Central memory CD8-positive, alpha-beta T cell (primary cell): ENCODE measurements around the gene PCSK6.

ENCODE experiments used
- ATAC-seq: fragments of 150-1000 bp; cut with Tn5 transposase; replicated peaks from 2 replicates; pipeline ENCODE4 v1.10.0; 2022; ENCODE audit warnings: mild to moderate bottlenecking, moderate FRiP score, moderate number of reproducible peaks; ENCODE audit not compliant: poor library complexity, severe bottlenecking; ENCODE audit errors: extremely low read depth
- DNase-seq, 2 donors: peaks; one replicate each; pipeline ENCODE4 v3.0.0; 2021; ENCODE audit warnings: low spot score in 2 of 2
- H3K27ac Mint-ChIP-seq: one replicate; pipeline ENCODE4 v1.8.0; 2022; ENCODE audit warnings: low read depth, mild to moderate bottlenecking, moderate library complexity, mixed read lengths
- H3K27me3 Mint-ChIP-seq: one replicate; pipeline ENCODE4 v1.8.0; 2022; ENCODE audit warnings: mixed read lengths
- H3K36me3 Mint-ChIP-seq: one replicate; pipeline ENCODE4 v1.8.0; 2022; ENCODE audit warnings: mild to moderate bottlenecking, moderate library complexity, mixed read lengths; ENCODE audit not compliant: insufficient read depth
- H3K4me1 Mint-ChIP-seq: one replicate; pipeline ENCODE4 v1.8.0; 2022; ENCODE audit warnings: mixed read lengths
- H3K4me3 Mint-ChIP-seq: one replicate; pipeline ENCODE4 v1.8.0; 2022; ENCODE audit warnings: mild to moderate bottlenecking, moderate library complexity, mixed read lengths
- H3K9me3 Mint-ChIP-seq: one replicate; pipeline ENCODE4 v1.8.0; 2022; ENCODE audit warnings: mixed read lengths

Gene PCSK6

DNA sequence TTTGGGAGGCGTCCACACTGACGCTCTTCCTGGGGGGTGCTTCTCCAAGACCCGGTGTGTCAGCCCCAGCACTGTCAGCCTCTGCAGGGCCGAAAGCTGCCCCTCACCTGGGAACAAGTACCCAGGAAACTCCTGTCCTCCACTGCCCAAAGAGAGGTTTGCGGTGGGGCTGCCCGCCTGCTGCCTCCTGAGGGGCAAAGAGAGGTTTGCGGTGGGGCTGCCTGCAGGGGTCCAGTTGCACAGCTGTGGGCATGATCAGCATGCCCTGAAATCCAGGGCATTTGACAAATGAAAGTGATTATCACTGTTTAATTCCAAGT, 179.4 kb downstream of the PCSK6 start:
- H3K27ac Mint-ChIP-seq: no peak overlapping the region

DNA sequence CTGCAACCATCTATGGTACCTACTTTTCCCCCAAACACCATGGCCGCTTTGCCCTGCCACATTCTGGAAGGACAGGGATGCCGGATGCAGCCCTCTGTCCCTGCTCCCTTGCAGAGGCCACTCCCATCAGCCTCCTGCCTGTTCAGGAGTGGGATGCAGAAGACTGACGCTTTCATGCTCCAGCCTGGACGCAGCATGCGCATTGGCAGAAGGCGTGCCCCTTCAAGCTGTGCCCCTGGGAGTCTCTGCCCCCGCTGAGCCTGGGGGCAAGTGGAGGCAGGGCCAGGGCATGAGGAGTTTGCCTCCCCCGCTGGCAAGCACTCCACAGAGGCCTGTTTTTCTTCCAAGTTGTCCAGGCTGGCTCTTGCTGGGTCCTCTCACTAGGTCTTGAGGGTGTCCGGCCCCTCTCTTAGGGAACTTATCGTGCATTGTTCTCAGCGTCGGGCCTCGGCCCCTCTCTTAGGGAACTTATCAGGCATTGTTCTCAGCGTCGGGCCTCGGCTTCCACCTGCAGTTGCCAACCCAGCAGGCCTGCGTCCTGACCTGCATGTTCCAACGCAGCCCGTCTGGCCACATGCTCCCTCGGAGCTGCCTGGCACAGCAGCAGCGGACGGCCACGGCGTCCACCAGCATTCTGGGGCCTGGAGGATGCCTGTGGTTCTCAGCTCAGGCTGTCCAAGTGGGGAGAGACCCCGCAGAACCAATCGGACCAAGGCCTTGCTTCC, 179.9 kb downstream of the PCSK6 start:
- Mint-ChIP-seq H3K4me3 (no peak overlapping the region), H3K36me3 (no peaks in the 10 kb centered on the region), H3K4me1 (no peaks in the 10 kb centered on the region), H3K9me3 (no peaks in the 10 kb centered on the region), H3K27ac (no peak overlapping the region), H3K27me3 (peaks cover 19% of the 10 kb centered on the region)
- ATAC-seq (no peak), DNase-seq (no peak)

More for the DNA sequence above, 179.4 kb downstream of the PCSK6 start:
- Mint-ChIP-seq H3K36me3 (no peaks in the 10 kb centered on the region), H3K27me3 (peaks cover 15% of the 10 kb centered on the region), H3K4me3 (no peak overlapping the region), H3K4me1 (no peaks in the 10 kb centered on the region), H3K9me3 (no peaks in the 10 kb centered on the region)
- DNase-seq (no peak), ATAC-seq (no peak)

DNA sequence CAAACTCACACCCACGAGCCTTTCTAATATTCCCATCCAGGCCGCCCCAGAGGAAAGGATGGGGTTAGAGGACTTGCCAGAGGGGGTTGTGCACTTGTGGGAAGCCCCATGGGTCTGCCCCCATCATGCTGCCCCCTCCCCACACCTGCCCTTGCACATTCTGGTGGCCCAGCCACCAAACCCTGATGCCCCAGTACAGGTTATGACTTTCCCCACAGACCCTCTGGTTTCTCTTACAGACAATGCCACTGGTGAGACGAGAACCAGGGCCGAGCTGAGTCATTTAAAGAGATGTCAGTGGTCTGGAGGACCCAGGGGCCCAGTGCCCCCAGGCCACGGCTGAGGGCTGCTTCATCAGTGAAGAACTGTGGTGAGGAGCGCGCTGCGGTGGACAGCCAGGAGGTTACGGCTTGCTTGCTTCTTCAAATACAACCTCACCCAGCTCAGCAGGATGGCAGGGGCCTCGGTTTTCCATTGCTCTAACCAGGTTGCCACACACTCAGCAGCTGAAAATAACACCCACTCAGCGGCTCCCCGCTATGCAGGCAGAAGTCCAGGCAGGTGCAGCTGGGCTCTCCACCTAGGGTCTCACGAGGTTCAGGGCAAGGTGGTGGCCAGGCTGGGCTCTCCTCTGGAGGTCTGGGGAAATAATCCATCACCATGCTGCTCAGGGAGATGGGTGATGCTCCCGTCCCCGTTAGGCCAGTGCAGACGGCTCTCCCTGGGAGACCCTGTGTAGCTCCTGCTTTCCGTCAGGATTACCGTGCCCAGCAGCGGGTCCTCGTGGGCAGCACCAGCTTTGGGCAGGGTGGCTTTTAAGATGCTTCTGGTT, 180.7 kb downstream of the PCSK6 start:
- no peaks in the 10 kb centered on the region for H3K9me3 Mint-ChIP-seq
- DNase-seq (no peak), ATAC-seq (no peak)
- no peak overlapping the region for H3K4me3 Mint-ChIP-seq
- no peaks in the 10 kb centered on the region for H3K36me3 Mint-ChIP-seq
- no peaks in the 10 kb centered on the region for H3K4me1 Mint-ChIP-seq
- no peak overlapping the region for H3K27ac Mint-ChIP-seq
- peaks cover 25% of the 10 kb centered on the region for H3K27me3 Mint-ChIP-seq

DNA sequence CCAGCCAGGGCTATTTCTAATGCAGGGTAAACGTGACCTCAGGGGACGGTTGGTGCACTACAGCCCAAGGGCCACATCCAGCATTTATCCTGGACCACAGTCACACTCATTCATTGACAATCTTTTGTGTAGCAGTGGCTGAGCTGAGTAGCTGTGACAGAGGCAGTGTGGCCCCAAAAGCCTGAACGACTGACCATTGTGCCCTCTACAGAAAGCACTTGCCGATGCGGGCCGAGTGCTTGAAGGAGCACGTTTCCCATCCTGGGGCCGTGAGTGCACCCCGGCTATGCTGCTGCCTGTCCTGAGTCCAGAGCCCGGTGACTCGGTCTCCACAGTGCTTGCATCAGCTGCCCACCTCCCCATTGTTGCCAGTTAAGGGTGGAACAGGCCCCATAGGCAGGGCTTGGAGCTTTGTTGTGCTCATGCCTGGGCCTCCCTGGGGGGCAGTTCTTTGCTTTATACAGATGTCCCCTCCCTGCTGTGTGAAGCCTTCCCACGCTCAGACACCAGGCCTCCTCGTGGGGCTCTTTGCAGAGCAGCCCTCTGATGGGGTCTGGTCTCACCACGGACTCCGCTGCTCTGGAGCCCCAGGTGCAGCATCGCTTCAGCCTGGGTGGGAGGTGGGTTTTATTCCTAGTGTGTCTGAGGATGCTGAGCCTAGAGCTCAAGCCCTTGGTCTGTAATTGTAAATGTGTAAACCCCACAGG, 181.5 kb downstream of the PCSK6 start:
- Mint-ChIP-seq H3K9me3 (no peaks in the 10 kb centered on the region), H3K36me3 (no peaks in the 10 kb centered on the region), H3K4me3 (no peak overlapping the region), H3K27ac (no peak overlapping the region), H3K27me3 (peaks cover 25% of the 10 kb centered on the region), H3K4me1 (no peaks in the 10 kb centered on the region)
- no peak for DNase-seq
- ATAC-seq: no peak

DNA sequence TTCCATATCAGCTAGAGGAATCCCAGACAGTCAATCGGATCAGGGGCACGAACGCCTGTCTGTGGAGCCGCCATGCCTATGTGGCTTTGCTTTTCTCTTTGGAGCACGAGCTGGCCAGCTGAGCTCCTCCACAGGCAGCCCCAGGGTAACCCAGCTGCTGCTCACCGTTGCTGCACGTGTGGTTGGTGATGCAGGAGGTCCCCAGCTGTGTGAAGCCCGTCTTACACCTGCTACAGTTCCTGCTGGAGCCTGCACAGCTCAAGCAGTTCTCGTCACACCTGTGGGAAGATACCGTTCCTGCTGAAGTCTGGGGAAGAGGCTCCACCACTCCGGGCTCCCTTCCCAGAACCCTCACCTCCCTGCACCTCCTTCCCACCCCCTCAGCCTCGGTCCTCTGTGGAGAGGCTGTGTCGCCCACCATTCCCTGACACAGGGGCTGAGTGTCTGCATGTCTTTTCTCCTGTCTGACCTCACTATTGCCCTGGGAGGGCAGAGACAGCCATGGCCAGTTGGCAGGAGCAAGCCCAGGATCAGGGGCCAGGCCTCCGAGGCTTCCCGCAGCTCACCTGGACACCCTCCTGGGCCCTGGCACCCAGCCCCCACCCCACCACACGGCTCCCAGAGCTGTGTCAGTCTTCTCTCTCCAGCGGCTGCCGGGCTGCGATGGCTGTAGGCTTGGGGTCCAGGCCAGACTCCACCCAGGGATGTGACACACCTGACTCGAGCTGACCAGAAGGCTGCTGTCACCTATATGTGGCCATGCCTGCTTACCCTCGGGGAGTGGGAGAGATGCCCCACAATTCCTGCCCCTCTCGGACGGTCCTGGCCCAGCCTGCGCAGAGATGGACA, 182.2 kb downstream of the PCSK6 start:
- H3K9me3 Mint-ChIP-seq: no peaks in the 10 kb centered on the region
- H3K36me3 Mint-ChIP-seq: no peaks in the 10 kb centered on the region
- H3K27me3 Mint-ChIP-seq: peaks cover 25% of the 10 kb centered on the region
- no peak for ATAC-seq
- no peak overlapping the region for H3K4me3 Mint-ChIP-seq
- no peak overlapping the region for H3K27ac Mint-ChIP-seq
- DNase-seq: no peak
- H3K4me1 Mint-ChIP-seq: no peaks in the 10 kb centered on the region

DNA sequence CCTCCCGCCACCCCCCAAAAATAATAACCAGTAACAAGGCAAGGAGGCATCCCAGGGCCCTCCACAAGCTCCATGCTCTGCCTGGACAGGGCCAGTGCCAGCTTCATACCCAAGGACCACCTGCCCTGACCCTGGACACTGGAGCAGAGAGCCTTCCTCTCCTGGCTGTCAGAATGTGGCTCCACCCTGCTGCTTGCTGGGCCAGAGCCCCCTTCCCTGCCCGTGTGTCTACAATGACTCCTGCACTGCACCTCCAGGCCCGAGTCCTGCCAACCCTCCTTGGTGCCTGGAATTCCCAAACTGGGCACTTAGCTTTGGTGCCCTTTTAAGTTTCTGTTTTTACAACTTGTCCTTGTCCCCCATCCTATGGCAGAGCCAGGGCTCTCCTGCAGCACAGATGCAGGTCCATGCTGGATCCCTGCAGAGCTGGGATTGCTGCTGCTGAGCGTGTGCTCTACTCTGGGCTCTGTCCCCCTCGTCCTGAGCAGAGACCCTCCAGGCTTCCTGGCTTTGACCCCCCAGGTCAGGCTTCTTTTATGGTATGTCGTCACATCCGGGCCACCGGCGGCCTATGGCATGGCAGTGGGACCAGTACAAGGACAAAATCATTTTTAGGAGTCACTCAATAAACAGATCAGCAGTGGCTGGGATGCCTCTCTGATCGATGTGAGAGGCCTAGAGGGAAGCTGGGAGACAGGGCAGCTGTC, 183.0 kb downstream of the PCSK6 start:
- Mint-ChIP-seq H3K27me3 (peaks cover 25% of the 10 kb centered on the region), H3K4me1 (no peaks in the 10 kb centered on the region), H3K27ac (no peak overlapping the region), H3K9me3 (no peaks in the 10 kb centered on the region), H3K4me3 (no peak overlapping the region), H3K36me3 (no peaks in the 10 kb centered on the region)
- DNase-seq (no peak), ATAC-seq (no peak)

DNA sequence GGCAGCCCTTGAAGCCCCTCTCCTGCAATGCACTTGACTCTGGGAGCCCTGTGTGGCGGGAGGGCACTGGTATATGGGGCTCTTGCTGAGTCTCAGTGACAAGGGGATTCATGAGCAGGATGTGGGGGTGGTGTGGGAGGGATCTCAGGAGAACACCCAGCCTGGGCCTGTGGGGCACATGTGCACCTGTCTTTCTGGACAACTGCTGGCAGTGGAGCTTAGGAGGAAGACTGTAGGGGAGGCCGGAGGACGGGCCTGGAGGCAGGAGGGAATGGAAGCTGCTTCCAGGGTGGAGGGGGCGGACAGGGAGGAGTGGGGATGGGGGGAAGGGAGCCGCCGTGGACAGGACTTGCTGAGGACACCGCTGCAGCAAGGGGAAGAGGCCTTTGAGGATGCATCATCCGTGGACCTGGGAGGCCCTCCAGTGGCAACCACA, 183.7 kb downstream of the PCSK6 start:
- Mint-ChIP-seq H3K27ac (no peak overlapping the region), H3K4me3 (no peak overlapping the region), H3K9me3 (no peaks in the 10 kb centered on the region), H3K36me3 (no peaks in the 10 kb centered on the region), H3K27me3 (peaks cover 25% of the 10 kb centered on the region), H3K4me1 (no peaks in the 10 kb centered on the region)
- DNase-seq: no peak
- ATAC-seq: no peak

DNA sequence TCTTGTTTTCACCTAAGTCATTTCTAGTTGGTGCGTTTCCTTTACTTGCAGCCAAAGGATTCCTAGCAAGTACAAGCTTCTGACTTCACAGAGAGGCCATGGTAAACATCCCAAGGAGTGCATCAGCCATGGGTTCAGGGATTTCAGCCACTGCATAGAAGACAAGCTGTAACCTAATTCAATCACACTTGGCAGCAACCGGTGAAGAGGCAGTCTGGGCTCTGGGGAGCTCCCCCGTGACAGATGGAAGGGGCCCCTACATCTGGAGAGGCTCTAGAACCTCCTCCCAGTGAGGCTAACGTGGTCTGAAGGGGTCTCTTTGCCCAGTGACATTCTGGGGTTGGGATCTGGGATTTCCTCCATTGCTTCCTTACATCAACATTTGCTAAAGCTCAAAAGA, 186.1 kb downstream of the PCSK6 start:
- ATAC-seq (no peak), DNase-seq (no peak)
- Mint-ChIP-seq H3K36me3 (no peaks in the 10 kb centered on the region), H3K27ac (no peak overlapping the region), H3K9me3 (no peaks in the 10 kb centered on the region), H3K27me3 (peaks cover 25% of the 10 kb centered on the region), H3K4me1 (no peaks in the 10 kb centered on the region), H3K4me3 (no peak overlapping the region)

DNA sequence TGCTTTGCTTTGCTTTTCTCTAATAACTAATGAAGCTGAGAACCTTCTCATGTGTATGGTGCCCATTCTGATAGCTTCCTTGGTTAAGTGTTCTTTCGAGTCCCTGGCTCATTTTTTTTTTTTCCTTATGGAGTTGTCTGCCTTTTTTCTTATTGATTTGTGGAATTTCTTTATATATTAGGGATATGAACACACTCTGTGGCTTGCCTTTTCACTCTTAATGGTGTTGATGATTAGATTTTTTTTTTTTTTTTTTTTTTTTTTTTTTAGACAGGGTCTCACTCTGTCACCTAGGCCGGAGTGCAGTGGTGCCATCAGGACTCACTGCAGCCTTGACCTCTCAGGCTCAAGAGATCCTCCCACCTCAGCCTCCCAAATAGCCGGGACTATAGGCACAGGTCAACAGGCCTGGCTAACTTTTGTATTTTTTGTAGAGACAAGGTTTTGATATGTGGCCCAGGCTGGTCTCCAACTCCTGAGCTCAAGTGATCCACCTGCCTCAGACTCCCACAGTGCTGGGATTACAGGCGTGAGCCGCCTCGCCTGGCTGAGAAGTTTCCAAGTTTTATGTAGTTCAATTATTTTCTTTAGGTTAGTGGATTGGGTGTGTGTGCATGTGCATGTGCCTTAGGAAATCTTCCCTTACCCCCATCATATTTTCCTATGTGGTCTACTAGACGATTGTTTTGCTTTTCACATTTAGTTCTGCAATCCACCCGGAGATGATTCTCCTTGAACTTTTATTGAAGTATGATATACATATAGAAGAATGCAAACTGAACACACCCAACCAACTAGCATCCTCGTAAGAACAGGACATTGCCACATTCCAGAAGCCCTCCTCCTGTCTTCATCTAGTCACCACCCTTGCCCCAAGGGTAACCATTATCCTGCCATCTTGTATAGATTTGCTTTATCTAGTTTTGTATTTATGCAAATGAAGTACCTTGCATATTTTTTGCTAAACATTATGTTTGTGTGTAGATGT, 192.8 kb downstream of the PCSK6 start:
- DNase-seq (no peak), ATAC-seq (no peak)
- Mint-ChIP-seq H3K36me3 (peaks cover 19% of the 10 kb centered on the region), H3K27me3 (no peaks in the 10 kb centered on the region), H3K9me3 (no peaks in the 10 kb centered on the region), H3K4me3 (peak overlapping the region; percentile 93), H3K4me1 (peaks cover 33% of the 10 kb centered on the region), H3K27ac (peak overlapping the region; percentile 97)

DNA sequence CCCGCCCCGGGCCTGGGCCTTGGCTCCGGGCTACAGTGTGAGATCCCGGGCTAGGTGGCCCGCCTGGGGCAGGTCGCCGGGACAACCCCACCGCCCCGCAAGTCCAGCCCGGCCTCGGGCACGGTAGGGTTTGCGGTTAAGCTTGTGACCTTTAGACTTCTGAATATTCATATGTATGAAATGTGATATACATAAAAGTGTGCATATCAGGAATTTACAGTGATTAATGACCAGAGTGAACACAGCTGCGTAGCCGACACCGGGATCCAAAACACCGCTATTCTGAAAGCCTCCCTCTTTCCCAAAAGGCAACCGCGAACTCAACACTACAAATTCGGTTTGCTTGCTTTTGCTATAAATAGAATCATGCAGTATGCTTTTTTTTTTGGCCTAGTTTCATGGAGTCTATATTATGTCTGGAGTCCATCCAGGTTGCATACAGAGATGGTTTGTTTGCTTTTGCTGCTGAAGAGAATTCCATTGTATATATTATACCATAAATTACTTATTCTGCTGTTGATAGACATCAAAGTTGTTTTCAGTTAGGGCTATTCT, 193.8 kb downstream of the PCSK6 start:
- H3K36me3 Mint-ChIP-seq: peaks cover 27% of the 10 kb centered on the region
- peak overlapping the region; percentile 93 for H3K4me3 Mint-ChIP-seq
- peaks cover 36% of the 10 kb centered on the region for H3K4me1 Mint-ChIP-seq
- DNase-seq (no peak), ATAC-seq (no peak)
- no peaks in the 10 kb centered on the region for H3K27me3 Mint-ChIP-seq
- H3K9me3 Mint-ChIP-seq: no peaks in the 10 kb centered on the region
- peak overlapping the region; percentile 97 for H3K27ac Mint-ChIP-seq
